Ovary (tissue), 9 donors: ENCODE results near the gene FAM50A. TPM values are rescaled to one million over a fixed set of nuclear protein-coding genes. Genes with fewer than 3 reads are reported as not detected.

Experiments used
- DNase-seq, 5 donors: peaks; one replicate each; pipeline ENCODE4 v3.0.0-alpha.2; 2019 to 2020
- H3K27ac ChIP-seq, 2 donors: fragments of 200-600 bp; one replicate each; pipeline versions ENCODE4 v1.5.1 to v1.8.0; 2019 to 2022
- H3K27me3 ChIP-seq: fragments of 200-600 bp; one replicate; pipeline ENCODE4 v1.8.0; 2022
- H3K36me3 ChIP-seq: fragments of 200-600 bp; sonication (generic); one replicate; pipeline ENCODE4 v1.5.1; 2019
- H3K4me1 ChIP-seq: one replicate; pipeline ENCODE4 v1.8.1; 2013; ENCODE audit warnings: mild to moderate bottlenecking, moderate library complexity; ENCODE audit not compliant: insufficient read depth
- H3K4me3 ChIP-seq: fragments of 200-600 bp; sonication (generic); one replicate; pipeline ENCODE4 v1.5.1; 2017
- H3K9me3 ChIP-seq, 2 donors: fragments of 200-600 bp in 1 of 2; sonication (generic) in 1 of 2; one replicate each; pipeline versions ENCODE4 v1.5.1 to v1.8.1; 2013 to 2019; ENCODE audit warnings: mild to moderate bottlenecking in 1 of 2, moderate library complexity in 1 of 2
- CTCF ChIP-seq, 3 donors: fragments of 450-650 bp in 2 of 3; fragments of 200-600 bp in 1 of 3; IDR thresholded peaks; one replicate each; pipeline versions ENCODE4 v1.5.1 to v1.8.0; 2016 to 2022; ENCODE audit warnings: antibody characterized with exemption in 3 of 3, mild to moderate bottlenecking in 1 of 3
- EP300 ChIP-seq: sonication (generic); formaldehyde crosslinking; IDR thresholded peaks from one replicate; pipeline ENCODE4 v1.6.1; 2017; ENCODE audit warnings: antibody characterized with exemption
- POLR2A ChIP-seq: fragments of 450-650 bp; IDR thresholded peaks from one replicate; pipeline ENCODE4 v1.6.1; 2017; ENCODE audit warnings: antibody characterized with exemption, mild to moderate bottlenecking, moderate library complexity
- WGBS, 3 donors: extraction: QIAGEN DNeasy Blood & Tissue Kit in 1 of 3; methylation state at CpG; one replicate each; pipeline versions ENCODE4 v1.1.5 to v1.1.7; 2013 to 2017; 5-methylcytosine and 5-hydroxymethylcytosine counted together
- intact Hi-C, 4 donors: fragments of 100-400 bp; cut with DNase I; formaldehyde crosslinking; loops; one replicate each; pipeline versions ENCODE4 v1.11.0 to v1.15.1; 2022 to 2023
- polyA plus RNA-seq, 2 donors: library from polyadenylated mRNA; stranded (reverse); fragments of 200-250 nt in 1 of 2; fragments of 350-450 nt in 1 of 2; fragmentation: Illumina TruSeq in 1 of 2; extraction: RNeasy Lipid Tissue Mini Kit (QIAGEN cat#74804) in 1 of 2; gene quantifications; one replicate each; pipeline ENCODE4 v1.2.3, GENCODE V29; 2013 to 2014
- total RNA-seq, 7 donors: library from RNA; depleted of rRNA in 2 of 7; stranded (reverse); fragments of >200 nt in 2 of 7; fragmentation: NEBNext Ultra II Directional in 3 of 7; extraction: Animal tissue kit (Norgen Biotek cat#: 25700) in 3 of 7; gene quantifications; one replicate each; pipeline versions ENCODE4 v1.1.0 to v1.2.4, GENCODE V29; 2016 to 2023
- donor health status: DM: no; HTN: no; CAD: no; lungs with moderate emphysema.
- donor health status: DM: no; HTN: no; CAD: no.
- donor health status: Bipolar disorder and iron deficiency.
- donor health status: DM: yes; HTN: yes; CAD: no.
- donor health status: DM: no; HTN: no; CAD: no.
- donor health status: DM: yes; HTN: yes; CAD: no.

The FAM50A gene
- total and polyA plus RNA-seq, 9 donors, result 21.3 to 48.9 (median 37.6) TPM

GRCh38 chrX:154476821-154477220, 32.9 kb downstream of the FAM50A start:
- Histone ChIP-seq H3K9me3 (no peaks in the 10 kb centered on the region), H3K4me1 (peaks cover 3% of the 10 kb centered on the region), H3K27me3 (no peaks in the 10 kb centered on the region), H3K4me3 (no peak overlapping the region), H3K27ac (no peak overlapping the region), H3K36me3 (no peaks in the 10 kb centered on the region)
- TF ChIP-seq POLR2A (no peak), EP300 (no peak), CTCF (IDR thresholded peaks at IDR 0.05) (no peak)
- intact Hi-C loops, result no loop called here
- peak in 1 of 5 donors; percentile 22 for DNase-seq
- WGBS, 3 donors, result 82 to 87% (median 85%) methylated on average over 8 of the region's 8 CpGs

- WGBS, 3 donors, result 51 to 68% (median 67%) methylated on average over 24 of the region's 24 CpGs
- H3K27ac ChIP-seq, result peak overlapping the region in 1 of 2 donors; percentile 0
- peak overlapping the region; percentile 47 for H3K4me3 ChIP-seq
- intact Hi-C loops, result no loop called here
- TF ChIP-seq CTCF (IDR thresholded peaks at IDR 0.05), result no peak
- TF ChIP-seq EP300, result no peak
- TF ChIP-seq POLR2A, result no peak
- no peaks in the 10 kb centered on the region for H3K36me3 ChIP-seq
- peak in 1 of 5 donors; percentile 31 for DNase-seq
- peaks cover 3% of the 10 kb centered on the region for H3K4me1 ChIP-seq
- no peaks in the 10 kb centered on the region for H3K9me3 ChIP-seq
- H3K27me3 ChIP-seq, result no peaks in the 10 kb centered on the region
These were observed 34.0 kb downstream of the FAM50A start for GRCh38 chrX:154477891-154478477.

- H3K9me3 ChIP-seq, result no peaks in the 10 kb centered on the region
- H3K27ac ChIP-seq, result peak within 1 kb of the TSS; percentile 0 to 29
- intact Hi-C loops, result no loop called here
- peak; percentile 92 to 96 (median 94) for DNase-seq
- TF ChIP-seq POLR2A (peak; percentile 25), EP300 (no peak)
- H3K4me3 ChIP-seq, result peak within 1 kb of the TSS; percentile 47
- 41 to 58% (median 47%) methylated on average over 82 to 85 of the region's 85 CpGs for WGBS, 3 donors
- no peaks in the 10 kb centered on the region for H3K27me3 ChIP-seq
- peaks cover 3% of the 10 kb centered on the region for H3K4me1 ChIP-seq
- no peaks in the 10 kb centered on the region for H3K36me3 ChIP-seq
These were observed 35.0 kb downstream of the FAM50A start, which contains the start of gene LAGE3 for GRCh38 chrX:154478728-154479622. Gene LAGE3 (minus strand): TSS chrX:154479281. CDS start chrX:154478915, 366 bp downstream.

- DNase-seq, result no peak
- WGBS, 3 donors, result 80 to 87% (median 87%) methylated on average over 5 of the region's 5 CpGs
These were observed 37.3 kb downstream of the FAM50A start for GRCh38 chrX:154481195-154481594.

More at GRCh38 chrX:154481195-154481594, 37.3 kb downstream of the FAM50A start:
- Histone ChIP-seq H3K36me3 (no peaks in the 10 kb centered on the region), H3K9me3 (no peaks in the 10 kb centered on the region), H3K27me3 (no peaks in the 10 kb centered on the region), H3K4me1 (peaks cover 3% of the 10 kb centered on the region), H3K4me3 (no peak overlapping the region), H3K27ac (no peak overlapping the region)
- intact Hi-C loops, result no loop called here
- no peak for TF ChIP-seq CTCF (IDR thresholded peaks at IDR 0.05)
- no peak for TF ChIP-seq POLR2A
- no peak for TF ChIP-seq EP300
